HS-5 (cell line): ENCODE results near the gene PHYKPL.
"Not testable (repeated sequence)": the region's sequence is repeated elsewhere in the genome, so short reads cannot be mapped to it uniquely, and the experiment has no call there.

Experiments
- DNase-seq: peaks from one replicate; pipeline ENCODE4 v3.0.0-alpha.2; 2012; ENCODE audit warnings: low read depth

Gene PHYKPL

DNA sequence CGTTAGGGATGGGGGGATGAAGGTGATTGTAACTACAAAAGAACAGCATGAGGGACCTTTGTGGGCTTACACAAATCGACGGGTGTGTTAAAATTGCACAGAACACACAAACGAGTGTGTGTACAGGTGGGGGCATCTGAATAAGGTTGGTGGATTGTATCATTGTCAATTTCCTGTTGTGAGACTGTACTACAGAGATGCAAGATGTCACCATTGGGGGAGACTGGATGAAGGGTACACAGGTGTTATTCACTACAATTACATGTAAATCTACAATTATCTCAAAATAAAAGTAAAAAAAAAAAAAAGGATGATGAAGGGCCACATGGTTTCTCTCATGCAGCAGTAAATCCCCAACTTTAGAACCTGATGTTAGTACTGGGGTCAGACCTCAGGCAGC is 31.4 kb upstream of the PHYKPL start:
- no peak for DNase-seq

DNA sequence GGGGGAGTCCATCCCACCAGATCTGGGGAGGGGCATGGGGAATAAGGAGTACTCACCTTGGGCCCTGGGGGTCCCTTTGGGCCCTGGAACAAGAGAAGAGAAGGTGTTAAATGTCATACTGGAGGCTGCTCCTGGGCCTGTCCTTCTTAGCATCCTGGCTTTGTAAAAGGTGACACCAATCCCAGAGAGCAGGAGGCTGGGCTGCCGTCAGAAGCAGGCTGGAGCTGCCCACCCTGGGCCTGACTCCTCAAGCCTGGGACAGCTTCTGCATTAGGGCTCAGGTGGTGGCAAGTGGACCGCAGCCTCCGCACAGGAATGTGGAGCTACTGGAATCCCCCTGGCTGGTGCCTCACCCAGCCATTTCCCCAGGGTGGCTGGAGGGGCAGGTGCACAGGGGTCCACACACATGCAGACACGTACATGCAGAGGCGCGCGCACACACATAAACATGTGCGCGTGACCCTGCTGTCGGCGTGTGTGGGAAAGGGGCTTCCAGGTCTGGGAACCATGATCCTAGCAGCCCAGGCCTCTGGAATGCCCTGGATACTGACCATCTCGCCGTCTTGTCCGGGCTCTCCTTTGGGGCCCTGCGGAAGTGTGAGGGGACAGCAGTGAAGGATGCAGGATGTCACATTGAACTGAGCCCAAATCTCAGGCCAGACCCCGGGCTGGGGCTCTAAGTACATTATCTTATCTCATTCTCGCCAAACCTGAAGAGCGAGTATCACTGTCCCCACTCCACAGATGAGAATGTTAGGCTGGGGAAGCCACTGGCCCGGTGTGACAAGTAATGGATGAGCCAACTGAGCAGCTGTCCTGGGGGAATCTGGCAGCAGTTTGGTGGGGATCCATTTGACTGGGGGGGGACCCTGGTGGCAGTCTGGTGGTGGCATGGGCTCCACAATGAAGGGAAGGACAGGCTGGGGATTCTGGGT is 29.3 kb upstream of the PHYKPL start:
- DNase-seq: no peak

DNA sequence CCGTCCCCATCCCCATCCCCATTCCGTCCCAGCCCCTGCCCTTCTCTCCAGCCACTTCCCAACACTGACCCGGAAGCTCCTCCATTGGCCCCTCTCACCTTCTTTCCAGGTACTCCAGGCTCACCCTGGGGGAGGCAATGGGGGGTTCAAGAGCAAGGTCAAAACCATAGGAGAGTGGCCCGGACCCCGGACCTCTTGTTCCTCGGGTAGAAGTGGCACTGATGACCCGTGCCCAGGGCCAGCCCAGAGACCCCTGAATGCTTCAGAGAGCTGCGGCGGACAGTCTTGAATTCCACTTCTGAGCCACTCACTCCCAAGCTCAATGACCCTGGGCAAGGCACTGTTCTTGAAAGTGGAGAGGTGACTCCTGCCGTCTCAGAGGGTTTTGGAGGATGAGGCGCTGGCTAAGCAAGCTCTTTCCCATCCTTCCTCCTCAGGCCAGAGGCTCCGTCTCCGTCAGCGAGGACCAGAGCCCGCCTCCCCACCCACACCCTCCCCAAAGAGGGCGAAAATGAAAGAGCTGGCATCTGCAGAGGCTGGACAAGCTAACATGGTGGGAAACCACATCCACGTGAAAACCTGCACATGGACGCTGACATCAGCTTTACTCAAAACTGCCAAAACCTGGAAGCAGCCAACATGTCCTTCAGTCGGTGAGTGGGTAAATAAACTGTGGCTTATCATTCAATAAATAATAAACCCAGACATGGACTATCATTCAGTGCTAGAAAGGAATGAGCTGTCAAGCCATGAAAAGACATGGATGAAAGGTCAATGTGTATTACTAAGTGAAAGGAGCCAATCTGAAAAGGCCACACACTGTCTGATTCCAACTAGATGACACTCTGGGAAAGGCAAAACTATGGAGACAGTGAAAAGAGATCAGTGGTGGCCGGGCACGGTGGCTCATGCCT is 27.3 kb upstream of the PHYKPL start:
- DNase-seq: no peak

DNA sequence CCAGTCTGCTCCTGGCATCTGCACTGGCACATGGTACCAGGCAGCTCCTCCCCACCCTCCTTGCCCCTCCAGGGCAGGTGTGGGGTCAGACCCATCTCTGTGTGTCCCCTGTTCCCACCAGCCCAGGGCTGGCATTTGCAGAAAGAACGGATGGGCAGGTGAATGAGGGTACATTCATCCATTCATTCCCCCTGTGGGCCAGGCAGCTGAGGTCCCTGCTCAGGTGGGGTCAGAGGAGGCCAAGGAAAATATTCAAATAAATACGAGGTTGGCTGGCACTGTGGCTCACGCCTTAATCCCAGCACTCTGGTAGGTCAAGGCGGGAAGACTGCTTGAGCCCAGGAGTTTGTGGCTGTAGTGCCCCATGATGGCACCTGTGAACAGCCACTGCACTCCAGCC is 25.0 kb upstream of the PHYKPL start:
- no peak for DNase-seq

DNA sequence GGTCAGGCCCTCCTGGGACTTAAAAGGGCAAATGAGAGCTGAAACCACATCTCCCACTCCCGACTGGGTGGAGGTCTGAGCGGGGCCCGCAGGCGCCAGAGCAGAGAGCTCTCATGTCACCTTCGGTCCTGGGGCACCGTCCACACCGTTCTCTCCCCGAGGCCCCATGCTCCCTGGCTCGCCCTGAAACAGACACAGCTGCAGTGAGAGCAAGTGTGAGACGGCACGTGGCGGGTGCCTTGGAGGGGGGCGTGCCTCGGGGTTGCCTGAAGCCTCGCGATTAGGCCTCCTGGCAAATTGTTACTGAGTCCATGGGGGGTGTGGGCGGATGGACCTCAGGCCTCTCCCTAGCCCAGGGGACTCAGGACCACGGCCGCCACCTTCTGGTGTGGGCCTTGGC is 24.1 kb upstream of the PHYKPL start:
- no peak for DNase-seq

DNA sequence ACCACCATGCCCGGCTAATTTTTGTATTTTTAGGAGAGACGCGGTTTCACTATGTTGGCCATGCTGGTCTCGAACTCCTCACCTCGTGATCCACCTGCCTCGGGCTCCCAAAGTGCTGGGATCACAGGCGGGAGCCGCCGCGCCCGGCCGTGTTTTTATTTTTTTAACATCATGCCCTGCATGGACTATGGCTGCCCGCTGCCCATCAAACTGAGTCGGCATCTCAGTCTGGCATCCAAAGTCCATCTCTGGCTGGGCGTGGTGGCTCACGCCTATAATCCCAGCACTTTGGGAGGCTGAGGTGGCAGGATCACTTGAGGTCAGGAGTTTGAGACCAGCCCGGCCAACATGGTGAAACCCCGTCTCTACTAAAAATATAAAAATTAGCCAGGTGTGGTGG is 21.0 kb upstream of the PHYKPL start:
- DNase-seq: not testable (repeated sequence)

DNA sequence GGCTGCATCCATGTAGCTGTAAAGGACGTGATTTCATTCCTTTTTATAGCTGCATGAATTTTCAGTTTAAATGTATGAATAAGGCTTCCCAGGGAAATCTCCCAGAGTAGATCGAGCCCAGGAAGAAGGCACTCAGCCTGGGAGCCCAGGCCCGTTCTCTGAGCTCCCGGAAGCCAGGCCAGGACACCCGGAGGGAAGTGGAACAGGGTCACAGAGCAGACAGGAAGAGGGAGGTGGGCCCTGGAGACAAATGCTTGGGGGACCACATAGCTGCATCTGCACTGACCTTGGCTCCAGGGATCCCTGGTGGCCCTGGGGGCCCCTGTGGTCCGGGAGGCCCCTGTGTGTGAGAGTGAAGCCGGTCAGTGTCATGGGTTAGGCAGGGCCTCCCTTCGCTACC is 19.7 kb upstream of the PHYKPL start:
- no peak for DNase-seq

DNA sequence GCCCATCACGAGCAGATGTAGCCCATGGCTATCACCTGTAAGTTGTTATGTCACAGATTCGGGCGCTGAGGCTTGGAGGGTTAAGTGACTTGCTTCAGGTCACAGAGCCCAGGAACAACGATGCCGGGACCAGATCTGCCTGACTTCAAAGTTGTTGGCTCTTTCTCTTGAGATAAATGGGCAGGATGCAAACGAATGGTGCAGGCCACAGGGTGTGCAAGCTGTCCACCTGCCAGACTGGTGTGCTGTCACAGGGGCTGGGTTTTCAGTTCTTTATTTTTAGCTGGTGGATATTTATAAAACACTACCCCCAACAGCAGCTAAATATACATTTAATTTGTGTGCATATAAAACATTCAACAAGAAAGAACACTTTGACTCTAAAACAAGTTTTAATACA is 17.7 kb upstream of the PHYKPL start:
- no peak for DNase-seq

DNA sequence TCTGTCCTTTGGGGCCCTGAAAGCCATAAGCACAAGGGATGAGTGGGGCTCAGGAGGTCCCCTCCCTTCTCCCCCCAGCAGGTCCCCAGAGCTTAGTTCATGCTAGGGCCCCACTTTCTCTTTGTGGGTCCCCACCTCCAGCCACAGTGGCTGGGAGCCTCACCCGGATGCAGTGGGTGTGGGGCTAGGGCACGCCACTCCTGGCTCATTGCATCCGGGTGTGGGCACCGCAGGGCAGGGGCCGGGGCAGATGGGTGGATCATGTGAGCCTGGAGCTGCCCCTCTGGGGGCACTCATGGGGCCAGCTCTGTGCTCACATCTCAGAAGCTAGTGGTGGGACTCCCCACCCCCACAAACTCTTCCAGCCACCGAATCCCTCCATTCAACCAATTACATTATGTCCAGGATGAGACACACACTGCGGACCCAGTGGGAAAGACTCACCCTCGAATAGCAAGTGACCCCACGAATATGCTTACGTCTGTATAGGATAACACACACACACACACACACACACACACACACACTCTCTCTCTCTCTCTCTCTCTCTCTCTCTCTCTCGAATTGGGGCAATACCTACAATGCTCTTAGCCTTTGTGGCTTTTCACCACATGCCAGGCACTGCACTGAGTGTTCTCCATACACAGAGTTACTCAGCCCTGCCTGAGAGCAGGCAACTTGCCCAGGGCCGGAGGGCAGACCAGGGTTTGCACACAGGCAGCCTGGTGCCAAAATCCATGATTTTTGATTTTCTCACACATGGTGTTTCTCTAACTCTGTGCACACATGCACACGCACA is 16.8 kb upstream of the PHYKPL start:
- DNase-seq: no peak

DNA sequence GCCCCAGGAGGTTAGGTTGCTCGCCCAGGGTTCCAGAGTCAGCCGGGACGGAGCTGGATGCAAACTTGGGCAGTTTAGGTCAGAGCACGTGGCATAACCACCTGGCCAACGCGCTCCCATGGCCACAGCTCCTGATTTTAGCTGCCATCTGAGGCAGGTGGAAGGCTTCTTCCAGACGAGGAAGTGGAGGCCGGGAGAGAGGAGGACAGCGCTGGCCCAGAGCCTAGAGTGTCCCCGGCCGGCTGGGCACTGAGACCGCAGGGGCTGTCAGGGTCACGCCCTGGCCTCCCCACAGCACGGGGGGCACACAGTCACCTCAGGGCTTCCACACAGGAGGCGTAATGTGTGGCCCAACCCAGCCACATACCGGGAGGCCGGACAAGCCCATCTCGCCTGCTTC is 16.1 kb upstream of the PHYKPL start:
- no peak for DNase-seq

DNA sequence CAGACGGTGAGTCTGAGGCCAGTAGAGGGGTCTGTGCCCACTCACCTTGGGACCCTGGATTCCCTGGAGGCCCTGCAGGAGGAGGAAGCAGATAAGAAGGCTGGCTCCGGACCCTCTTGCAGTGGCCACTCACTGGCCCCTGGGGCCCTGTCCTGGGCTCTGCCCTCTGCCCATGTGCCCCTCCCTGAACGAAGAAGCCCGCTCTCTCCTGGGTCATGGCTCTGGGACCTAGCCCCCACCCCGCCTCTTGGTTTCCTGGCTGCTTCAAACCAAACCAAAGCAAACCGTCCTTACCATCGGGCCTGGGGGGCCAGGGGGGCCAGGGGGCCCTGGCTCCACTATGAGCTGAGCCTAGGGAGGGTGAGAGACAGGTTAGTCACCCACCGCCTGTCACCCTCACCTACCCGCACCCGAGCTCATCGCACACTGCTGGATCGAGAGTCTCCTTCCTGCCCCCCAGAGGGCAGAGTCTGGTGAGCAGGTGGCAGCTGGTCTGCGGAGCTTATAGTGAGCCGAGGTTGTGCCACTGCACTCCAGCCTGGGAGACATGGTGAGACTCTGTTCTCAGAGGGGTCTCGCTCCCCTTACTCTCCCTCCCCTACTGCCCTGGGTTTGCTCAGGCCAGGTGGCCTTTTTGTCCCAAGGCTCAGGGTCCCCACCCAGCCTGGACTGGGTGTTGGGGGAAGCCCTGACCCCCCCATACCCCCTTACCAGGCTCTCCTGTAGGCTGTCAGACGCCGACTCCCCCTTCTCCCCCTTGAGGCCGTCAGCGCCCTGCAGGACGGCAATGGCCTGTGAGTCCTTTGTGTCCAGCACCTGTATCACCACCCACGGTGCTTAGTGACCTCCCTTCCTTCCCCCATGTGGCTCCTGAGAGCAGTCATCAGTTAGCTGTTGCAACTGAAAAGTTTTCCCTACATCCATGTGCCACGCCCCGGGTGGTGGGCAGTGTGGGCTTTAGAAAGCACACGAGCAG is 15.2 kb upstream of the PHYKPL start:
- DNase-seq: no peak

DNA sequence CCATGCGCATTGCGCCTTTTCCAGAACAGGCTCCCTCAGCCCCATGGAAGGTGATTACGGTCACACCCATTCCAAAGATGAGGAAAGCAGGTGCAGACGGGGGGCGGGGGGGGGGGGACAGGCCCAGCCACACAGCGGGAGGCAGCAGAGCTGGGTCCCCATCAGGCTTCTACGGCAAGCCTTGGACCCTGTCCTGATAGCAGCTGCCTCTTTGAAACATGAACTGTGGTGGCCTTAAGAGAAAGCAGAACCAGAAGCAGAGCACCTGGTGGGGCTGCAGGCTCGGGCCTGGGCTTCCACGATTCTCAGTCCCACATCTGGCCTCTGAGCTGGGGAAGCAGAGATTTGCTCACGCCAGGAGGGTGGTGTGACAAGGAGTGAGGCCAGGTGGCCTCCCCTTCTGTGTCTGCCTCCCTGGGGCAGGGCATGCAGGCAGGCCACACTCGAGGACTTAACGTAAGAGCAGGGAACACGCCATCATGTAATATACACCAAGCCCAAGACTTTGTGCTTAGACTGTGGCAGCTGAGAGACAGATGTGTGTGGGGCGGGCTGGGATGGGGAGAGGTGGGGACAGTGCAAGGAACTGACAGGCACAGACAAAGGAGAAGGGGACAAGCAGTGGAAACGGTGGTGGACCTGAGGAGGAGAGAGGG is 14.2 kb upstream of the PHYKPL start:
- DNase-seq: no peak

DNA sequence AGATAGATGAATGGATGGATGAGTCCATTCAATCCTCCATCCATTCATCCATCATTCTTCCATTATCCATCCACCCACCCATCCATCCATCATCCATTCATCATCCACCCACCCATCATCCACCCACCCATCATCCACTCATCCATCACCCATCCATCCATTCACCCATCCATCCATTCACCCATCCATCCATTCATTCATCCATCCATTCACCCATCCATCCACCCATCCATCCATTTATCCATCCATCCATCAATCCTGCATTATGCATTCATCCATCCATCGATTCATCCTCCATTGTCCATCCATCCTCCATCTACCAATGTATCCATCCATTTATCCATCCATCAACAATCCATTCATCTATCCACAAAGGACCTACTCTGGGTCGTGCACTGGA is 12.8 kb upstream of the PHYKPL start:
- DNase-seq: no peak

DNA sequence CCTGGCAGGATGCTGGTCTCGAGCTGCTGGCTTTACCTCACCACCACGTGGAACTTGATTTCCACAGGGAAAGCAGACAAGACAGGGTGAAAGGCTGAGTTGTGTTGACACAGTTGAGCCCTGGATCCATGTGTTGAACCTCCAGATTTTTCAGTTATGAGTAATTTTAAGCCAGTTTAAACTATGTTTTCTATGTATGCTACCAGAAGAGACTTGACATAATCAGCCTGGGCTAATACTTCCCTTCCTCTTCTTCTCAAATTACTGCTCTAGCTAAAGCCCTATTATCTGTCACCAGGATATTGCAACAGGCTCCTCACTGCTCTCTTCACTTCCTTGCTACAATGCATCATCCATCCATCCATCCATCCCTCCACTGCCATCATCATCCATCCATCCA is 12.0 kb upstream of the PHYKPL start:
- no peak for DNase-seq

DNA sequence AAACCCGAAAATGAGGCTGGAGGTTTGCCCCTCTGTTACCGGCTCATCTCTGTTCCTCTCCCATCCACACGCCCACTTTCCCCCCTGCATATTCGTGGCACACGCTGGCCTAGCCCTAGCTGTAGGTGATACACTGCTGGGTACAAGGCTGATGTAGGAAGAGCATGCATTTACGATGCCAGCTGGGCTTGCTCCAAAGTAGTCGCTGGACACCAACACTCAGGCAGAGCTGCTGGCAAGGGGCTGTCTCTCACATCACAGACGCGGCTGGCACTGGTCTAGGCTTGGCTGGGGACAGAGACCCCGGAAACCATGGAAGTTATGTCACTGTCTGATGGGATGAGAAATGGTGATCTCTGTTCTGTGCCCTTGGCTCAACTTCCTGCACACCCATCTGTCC is 9.8 kb upstream of the PHYKPL start:
- DNase-seq: no peak

DNA sequence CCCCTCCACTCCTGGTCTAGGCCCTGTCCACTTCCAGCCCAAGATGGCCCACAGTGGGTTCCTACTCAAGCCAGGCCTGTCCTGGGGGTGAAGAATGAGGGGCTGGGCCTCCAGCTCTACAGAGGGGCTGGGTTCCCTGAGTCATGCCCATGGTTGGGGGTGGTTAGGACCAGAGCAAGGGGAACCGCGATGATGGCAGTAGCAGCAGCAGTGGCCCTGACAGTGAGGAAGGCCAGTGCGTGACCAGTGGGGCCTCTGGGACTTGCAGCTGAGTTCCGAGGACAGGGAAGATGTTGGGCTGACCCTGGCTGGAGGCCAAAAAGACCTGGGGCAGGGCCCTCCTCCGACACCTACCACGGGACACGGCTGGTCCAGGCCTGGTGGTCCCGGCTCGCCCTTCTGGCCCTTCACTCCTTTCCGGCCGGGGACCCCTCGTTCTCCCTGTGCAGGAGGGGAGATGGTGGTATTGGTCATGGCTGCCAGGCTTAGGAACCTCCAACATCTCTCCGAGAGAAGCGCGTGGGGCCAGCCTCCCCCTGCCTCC is 9.2 kb upstream of the PHYKPL start:
- DNase-seq: no peak

DNA sequence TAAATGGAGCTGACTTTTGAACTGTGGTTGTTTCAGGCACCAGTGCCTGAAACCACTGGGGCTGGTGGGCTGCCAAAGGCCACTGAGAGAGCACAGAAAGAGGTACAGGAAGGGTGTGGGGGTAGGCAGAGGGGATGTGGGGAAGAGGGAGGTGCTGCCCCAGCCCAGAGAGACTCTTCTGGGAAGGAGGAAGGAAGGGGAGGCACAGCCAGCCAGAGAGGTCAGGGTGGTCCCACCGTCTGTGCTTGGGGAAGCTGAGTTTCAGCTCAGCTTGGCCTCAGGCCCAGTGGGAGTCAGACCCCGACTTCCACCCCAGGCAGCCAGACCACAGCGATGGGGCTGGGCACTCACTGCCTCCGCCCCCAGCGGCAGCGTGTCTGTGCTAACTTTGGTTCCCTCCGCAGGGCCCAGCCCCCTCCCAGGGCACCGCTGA is 8.6 kb upstream of the PHYKPL start:
- DNase-seq: no peak

DNA sequence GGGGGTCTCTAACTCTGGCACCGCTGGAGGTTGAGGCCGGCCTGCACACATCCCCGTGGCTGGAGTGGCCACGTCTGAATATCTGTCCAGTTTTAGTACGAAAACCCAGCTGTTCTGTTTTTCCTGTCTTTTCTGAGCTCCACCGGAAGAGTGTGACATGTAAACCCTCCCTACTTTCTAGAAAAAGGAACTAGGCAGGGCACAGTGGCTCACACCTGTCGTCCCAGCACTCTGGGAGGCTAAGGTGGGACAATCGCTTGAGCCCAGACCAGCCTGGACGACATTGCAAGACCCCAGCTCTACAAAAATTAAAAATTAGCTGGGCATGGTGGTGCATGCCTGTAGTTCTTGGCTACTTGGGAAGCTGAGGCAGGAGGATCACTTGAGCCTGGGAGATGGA is 8.2 kb upstream of the PHYKPL start:
- DNase-seq: no peak

DNA sequence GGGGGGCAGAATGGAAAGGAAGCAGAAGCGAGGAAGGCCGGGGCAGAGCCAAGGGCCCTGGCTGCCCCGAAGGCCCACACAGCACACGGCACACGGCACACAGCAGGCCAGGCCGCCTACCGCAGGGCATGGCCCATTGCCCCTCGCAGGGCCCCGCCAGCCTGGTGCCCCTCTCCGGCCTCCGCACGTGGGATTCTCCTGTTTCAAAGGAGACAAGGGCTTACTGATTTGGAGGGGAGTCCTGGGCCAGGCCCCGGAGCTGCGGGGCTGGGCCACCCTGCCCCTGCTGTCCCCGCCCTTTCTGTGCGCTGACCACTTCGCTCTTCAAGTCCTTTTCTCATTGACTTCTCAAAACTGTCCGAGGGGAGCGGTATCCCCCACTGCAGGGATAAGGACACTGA is 7.7 kb upstream of the PHYKPL start:
- DNase-seq: no peak

DNA sequence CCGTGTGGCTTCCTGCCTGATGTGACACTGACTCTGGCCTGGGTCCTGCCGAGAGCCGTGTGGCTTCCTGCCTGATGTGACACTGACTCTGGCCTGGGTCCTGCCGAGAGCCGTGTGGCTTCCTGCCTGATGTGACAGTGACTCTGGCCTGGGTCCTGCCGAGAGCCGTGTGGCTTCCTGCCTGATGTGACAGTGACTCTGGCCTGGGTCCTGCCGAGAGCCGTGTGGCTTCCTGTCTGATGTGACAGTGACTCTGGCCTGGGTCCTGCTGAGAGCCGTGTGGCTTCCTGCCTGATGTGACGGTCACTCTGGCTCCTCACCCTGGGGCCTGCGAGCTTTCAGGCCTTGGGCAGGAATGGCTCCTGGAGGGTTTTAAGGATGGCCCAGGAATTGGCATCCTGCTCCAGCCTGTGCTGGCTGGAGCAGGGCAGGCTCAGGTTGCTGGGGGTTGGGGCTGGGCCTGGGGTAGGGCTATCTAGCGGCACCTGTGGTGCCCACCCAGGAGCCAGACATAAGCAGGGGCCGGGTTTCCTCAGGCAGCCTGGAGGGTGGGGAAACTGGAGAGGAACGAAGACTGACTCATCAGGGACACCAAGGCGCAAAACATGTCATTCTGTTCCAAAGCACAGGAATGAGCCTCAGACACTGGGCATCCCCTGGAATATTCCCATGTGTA is 7.2 kb upstream of the PHYKPL start:
- DNase-seq: not testable (repeated sequence)
